Dendritic cell treated with granulocyte-macrophage colony-stimulating factor and Interleukin-4, amounts not matched to agents 40 ng/mL and 50 ng/mL, for 4 days (primary cell): Measurements from ENCODE around the gene ZBTB6.

Experiments
- H3K27ac Mint-ChIP-seq: one replicate; pipeline ENCODE4 v1.8.0; 2022; ENCODE audit warnings: mild to moderate bottlenecking, mixed read lengths
- H3K27me3 Mint-ChIP-seq: one replicate; pipeline ENCODE4 v1.8.0; 2022; ENCODE audit warnings: mild to moderate bottlenecking, mixed read lengths
- H3K36me3 Mint-ChIP-seq: one replicate; pipeline ENCODE4 v1.8.0; 2022; ENCODE audit warnings: low read depth, mixed read lengths
- H3K4me1 Mint-ChIP-seq: one replicate; pipeline ENCODE4 v1.8.0; 2022; ENCODE audit warnings: low read depth, mixed read lengths
- H3K4me3 Mint-ChIP-seq: one replicate; pipeline ENCODE4 v1.8.0; 2022; ENCODE audit warnings: mild to moderate bottlenecking, moderate library complexity, mixed read lengths
- H3K9me3 Mint-ChIP-seq: one replicate; pipeline ENCODE4 v1.8.0; 2022; ENCODE audit warnings: mixed read lengths
- intact Hi-C: fragments of 100-400 bp; cut with micrococcal nuclease; formaldehyde crosslinking; loops from one replicate; pipeline ENCODE4 v1.15.0; 2022

ZBTB6 gene, protein sequence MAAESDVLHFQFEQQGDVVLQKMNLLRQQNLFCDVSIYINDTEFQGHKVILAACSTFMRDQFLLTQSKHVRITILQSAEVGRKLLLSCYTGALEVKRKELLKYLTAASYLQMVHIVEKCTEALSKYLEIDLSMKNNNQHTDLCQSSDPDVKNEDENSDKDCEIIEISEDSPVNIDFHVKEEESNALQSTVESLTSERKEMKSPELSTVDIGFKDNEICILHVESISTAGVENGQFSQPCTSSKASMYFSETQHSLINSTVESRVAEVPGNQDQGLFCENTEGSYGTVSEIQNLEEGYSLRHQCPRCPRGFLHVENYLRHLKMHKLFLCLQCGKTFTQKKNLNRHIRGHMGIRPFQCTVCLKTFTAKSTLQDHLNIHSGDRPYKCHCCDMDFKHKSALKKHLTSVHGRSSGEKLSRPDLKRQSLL

DNA sequence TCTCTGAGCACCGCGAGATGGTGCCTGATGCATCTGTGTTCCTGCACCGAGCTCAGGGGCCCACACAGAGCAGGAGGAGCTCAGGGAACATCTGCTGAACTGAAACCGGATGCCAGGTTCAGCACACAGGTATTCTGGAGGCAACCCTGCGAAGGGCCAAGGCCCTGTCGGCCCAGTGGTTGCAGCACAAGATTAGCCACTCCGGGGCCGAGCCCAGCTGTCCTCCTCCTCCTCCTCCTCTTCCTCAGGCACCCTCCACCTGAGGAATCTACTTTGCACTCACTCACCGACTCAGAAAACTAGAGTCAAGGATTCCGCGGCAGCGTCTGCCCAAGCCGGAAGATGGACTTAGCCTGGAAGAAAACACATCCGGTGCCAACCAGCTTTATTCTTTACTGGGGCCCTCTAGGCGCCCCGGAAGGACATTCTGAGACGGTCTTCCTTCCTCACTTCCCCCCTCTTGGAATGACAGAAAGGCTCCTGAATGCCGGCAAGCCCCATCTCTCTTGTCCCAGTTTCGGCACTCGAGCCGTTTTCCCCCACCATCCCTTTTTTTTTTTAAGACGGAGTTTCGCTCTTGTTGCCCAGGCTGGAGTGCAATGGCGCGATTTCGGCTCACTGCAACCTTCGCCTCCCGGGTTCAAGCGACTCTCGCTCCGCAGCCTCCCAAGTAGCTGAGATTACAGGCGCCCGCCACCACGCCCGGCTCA, at the start of gene ZBTB6:
Gene ZBTB6 (minus strand): TSS at position 360 of the 710 bp plus-strand sequence. CDS start 1,251 bp downstream, outside the sequence.
- no peaks in the 10 kb centered on the region for H3K27me3 Mint-ChIP-seq
- no peaks in the 10 kb centered on the region for H3K9me3 Mint-ChIP-seq
- peaks cover 26% of the 10 kb centered on the region for H3K4me1 Mint-ChIP-seq
- intact Hi-C loops = loop anchor here (1.0 kb wide), 2 partner anchors 8 to 18 kb away; partner anchors contain the start of genes RC3H2 and ZBTB26
- H3K36me3 Mint-ChIP-seq = peaks cover 63% of the 10 kb centered on the region
- peak within 1 kb of the TSS; percentile 99 for H3K4me3 Mint-ChIP-seq
- peak within 1 kb of the TSS; percentile 98 for H3K27ac Mint-ChIP-seq

DNA sequence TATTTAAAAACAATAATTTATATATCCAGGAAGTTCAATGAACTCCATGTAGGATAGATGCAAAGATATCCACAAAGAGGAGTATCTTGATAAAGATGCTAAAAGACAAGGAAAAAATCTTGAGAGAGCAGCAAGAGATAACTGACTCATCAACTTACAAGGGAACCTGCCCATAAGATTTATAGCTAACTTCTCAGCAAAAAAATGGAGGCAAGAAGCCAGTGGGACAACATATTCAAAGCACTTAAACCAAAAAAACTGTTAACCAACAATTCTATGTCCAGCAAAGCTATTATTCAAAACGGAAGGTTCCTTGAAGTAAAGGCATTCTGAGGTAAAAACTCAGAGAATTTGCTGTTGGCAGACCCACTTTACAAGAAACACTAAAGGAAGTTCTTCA, 48.0 kb upstream of the ZBTB6 start:
- Mint-ChIP-seq H3K4me1 (peaks cover 17% of the 10 kb centered on the region), H3K27ac (no peak overlapping the region), H3K9me3 (no peaks in the 10 kb centered on the region), H3K27me3 (no peaks in the 10 kb centered on the region), H3K4me3 (no peak overlapping the region), H3K36me3 (peaks cover 65% of the 10 kb centered on the region)
- intact Hi-C loops = no loop called here

DNA sequence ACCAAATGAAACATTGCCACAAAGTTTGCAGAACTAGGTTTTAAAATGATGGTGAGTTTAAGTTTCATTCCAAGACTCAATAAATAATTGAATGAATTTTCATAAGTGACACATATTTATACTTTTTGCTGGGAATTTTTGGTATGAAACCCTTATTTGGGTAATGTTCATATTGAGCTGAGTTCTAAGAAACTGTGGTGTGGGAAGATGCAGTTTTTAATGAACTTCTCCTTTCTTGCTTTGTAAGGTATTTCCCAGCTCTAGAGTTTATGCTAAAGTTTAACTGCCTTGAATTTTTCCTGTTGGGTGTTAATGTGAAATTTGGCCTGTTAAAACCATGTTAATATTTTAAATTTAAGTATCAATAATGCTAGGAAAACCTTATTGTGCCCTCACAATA, 42.8 kb upstream of the ZBTB6 start:
- Mint-ChIP-seq H3K4me1 (peaks cover 34% of the 10 kb centered on the region), H3K36me3 (peaks cover 32% of the 10 kb centered on the region), H3K27ac (no peak overlapping the region), H3K9me3 (no peaks in the 10 kb centered on the region), H3K4me3 (no peak overlapping the region), H3K27me3 (no peaks in the 10 kb centered on the region)
- intact Hi-C loops = no loop called here

DNA sequence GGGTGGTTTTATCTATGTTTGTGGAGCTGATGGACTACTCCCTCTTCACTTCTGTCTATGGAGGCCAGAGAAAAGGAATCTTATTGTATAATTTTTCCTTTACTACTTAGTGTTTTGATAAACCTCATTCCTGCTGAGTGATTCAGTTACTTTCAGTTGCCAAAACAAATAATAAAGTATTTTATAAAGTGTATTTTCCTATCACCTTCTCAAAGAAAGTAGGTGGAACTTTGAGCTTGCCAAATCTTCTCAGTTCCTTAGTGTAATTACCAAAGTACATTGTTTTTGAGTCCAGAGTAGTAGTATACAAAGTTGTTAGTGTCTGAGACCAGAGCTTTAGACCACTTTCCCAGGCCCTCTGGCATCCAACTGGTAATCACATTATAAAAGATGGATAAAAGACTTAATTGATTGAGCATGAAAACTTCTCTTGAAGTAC, 41.1 kb upstream of the ZBTB6 start:
- Mint-ChIP-seq H3K27me3 (no peaks in the 10 kb centered on the region), H3K36me3 (peaks cover 22% of the 10 kb centered on the region), H3K4me1 (peaks cover 48% of the 10 kb centered on the region), H3K4me3 (no peak overlapping the region), H3K27ac (peak overlapping the region; percentile 65), H3K9me3 (no peaks in the 10 kb centered on the region)
- intact Hi-C loops = no loop called here

DNA sequence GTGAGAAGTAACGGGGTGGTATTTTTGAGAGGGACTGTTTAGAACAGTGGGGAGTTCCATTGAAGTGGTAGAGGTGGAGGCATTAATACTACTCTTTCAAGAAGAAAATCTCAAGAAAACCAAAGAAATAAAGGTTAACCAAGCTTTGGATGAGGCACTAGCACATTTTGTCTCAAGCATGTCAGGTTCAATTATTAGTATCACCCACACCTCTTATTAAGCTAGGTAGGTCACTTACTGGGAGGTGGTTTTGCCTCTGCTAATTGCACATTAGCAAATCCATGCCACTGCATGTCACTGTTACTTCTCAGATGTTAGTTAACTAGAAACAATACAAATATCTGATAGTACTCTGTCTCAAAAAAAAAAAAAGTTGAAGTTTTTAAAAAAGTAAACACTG, 37.9 kb upstream of the ZBTB6 start:
- Mint-ChIP-seq H3K36me3 (peaks cover 19% of the 10 kb centered on the region), H3K27me3 (no peaks in the 10 kb centered on the region), H3K9me3 (no peaks in the 10 kb centered on the region), H3K4me3 (no peak overlapping the region), H3K27ac (no peak overlapping the region), H3K4me1 (peaks cover 54% of the 10 kb centered on the region)
- intact Hi-C loops = no loop called here

DNA sequence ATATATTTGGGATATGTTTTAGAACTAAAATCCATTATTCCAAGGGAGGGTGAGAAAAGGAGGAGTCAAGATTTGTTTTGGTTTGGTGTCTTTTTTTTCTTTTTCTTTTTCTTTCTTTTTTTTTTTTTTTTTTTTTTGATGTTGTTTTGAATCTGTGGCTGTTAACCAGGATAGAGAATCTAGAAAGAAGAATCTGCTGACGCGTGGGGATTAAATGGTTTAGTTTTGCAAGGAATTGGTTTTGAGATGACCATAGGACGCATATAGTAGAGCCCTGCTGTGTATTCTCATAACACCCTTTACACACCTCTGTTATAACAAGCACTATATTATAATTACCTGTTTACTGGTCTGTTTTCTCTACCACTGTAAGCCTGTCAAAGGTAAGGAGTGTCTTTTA, 37.1 kb upstream of the ZBTB6 start:
- Mint-ChIP-seq H3K9me3 (no peaks in the 10 kb centered on the region), H3K27ac (no peak overlapping the region), H3K36me3 (peaks cover 27% of the 10 kb centered on the region), H3K4me1 (peaks cover 54% of the 10 kb centered on the region), H3K4me3 (no peak overlapping the region), H3K27me3 (no peaks in the 10 kb centered on the region)
- intact Hi-C loops = no loop called here

DNA sequence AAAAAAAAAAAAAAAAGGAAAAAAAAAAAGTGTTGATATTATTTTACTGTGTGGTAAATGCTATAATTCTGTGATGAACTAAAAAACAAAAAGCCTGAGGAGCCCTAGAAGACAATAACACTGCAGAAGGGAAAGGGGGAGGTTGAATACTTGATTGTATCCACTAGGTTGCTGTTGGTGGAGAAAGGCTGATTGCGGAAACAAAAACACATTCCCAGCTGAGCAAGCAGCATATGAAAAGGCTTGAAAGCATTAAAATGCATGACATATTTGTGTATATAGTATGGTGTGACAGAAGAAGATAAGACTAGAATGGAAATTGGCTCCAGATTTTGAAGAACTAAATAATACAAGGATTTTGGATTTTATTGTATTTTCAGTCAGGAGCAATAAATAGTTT, 36.6 kb upstream of the ZBTB6 start:
- intact Hi-C loops = no loop called here

DNA sequence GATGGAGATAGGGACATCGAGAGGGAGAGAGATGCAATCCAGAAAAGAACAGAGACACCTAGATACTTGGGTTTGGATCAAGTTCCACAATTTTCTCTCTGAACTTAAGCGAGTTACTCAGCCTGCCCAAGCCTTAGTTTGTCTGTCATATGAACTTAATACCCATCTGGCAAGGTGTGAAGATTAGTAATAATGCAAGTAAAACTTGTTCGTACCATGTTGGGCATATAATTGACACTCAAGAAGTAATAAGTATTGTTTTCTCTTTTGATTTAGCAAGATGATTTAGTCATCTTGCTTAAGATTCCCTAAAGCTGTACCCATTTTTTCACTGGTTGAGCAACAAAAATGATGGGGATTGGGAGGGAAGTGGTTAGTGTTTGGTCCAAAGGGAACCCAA, 35.2 kb upstream of the ZBTB6 start:
- Mint-ChIP-seq H3K9me3 (no peaks in the 10 kb centered on the region), H3K27me3 (no peaks in the 10 kb centered on the region), H3K4me1 (peaks cover 50% of the 10 kb centered on the region), H3K36me3 (peaks cover 37% of the 10 kb centered on the region), H3K4me3 (no peak overlapping the region), H3K27ac (no peak overlapping the region)
- intact Hi-C loops = no loop called here

More for the DNA sequence above, 36.6 kb upstream of the ZBTB6 start:
- Mint-ChIP-seq H3K4me3 (no peak overlapping the region), H3K9me3 (no peaks in the 10 kb centered on the region), H3K27ac (no peak overlapping the region), H3K27me3 (no peaks in the 10 kb centered on the region), H3K4me1 (peaks cover 51% of the 10 kb centered on the region), H3K36me3 (peaks cover 30% of the 10 kb centered on the region)

DNA sequence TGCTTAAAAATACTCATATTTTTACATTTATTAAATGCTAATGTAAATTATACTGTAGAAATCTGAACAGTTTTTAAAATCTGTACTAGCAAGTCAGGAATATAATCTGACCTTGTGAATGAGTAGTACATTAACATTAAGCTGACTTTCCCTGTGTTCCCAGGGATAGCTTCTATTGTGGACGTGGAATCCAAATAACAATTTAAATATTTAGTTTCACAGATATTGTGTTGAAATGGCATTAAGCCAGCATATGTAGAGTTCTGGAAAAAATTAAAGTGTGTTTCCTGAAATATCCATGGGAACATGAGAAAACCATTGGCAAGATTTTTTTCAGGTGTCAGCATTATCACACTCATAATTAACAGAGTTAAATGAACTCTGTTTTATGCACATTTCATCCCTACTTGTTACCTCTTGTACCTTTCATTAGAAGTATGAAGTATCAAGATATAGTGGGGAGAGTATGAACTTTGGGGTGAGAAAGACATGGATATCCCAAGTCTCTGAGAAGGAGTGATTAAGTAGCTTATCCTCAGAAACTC, 33.4 kb upstream of the ZBTB6 start:
- Mint-ChIP-seq H3K9me3 (no peaks in the 10 kb centered on the region), H3K4me3 (no peak overlapping the region), H3K4me1 (peaks cover 64% of the 10 kb centered on the region), H3K27me3 (no peaks in the 10 kb centered on the region), H3K27ac (no peak overlapping the region), H3K36me3 (peaks cover 45% of the 10 kb centered on the region)
- intact Hi-C loops = no loop called here

DNA sequence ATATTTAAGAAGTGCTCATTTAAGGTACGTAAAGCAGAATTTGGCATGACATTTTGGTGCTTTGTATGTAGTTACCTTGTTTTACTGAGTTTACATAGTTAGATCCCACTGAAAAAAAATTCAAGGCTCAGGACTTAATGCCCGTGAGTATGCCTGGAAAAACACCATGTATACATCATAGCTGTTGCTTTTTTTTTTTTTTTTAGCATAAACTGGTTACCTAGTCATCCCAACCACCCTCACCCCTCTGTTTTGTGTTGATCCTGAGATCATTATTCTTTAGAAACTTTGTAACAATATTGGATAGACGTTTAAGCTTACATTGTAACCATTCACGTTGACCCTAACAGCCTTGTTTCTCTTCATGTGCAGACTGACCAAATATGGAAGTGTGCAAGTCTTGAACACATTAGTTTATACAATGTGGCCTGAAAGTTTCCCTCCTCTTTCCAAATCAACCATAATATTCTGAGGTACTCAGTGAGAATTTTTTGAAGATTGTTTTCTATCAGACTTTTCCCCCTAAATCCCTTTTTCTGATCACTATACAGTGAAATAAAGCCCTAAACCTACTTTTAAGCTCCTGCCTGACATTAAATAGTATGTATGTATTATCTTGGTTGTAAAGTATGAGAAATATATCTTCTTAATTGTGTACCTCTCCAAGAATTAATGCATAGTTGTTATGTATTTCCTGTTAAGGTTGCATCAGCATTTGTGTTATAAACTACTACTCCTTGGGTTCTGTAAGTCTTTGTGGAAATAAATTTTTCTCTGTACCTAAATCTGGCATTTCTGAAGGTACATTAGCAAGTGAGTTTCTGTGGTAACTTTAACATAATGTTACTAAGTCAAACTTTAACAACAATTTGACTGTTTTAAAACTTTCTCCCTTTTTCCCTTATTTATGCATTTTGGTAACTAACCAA, 32.1 kb upstream of the ZBTB6 start:
- Mint-ChIP-seq H3K9me3 (no peaks in the 10 kb centered on the region), H3K4me3 (no peak overlapping the region), H3K27ac (no peak overlapping the region), H3K36me3 (peaks cover 50% of the 10 kb centered on the region), H3K4me1 (peaks cover 64% of the 10 kb centered on the region), H3K27me3 (no peaks in the 10 kb centered on the region)
- intact Hi-C loops = no loop called here

DNA sequence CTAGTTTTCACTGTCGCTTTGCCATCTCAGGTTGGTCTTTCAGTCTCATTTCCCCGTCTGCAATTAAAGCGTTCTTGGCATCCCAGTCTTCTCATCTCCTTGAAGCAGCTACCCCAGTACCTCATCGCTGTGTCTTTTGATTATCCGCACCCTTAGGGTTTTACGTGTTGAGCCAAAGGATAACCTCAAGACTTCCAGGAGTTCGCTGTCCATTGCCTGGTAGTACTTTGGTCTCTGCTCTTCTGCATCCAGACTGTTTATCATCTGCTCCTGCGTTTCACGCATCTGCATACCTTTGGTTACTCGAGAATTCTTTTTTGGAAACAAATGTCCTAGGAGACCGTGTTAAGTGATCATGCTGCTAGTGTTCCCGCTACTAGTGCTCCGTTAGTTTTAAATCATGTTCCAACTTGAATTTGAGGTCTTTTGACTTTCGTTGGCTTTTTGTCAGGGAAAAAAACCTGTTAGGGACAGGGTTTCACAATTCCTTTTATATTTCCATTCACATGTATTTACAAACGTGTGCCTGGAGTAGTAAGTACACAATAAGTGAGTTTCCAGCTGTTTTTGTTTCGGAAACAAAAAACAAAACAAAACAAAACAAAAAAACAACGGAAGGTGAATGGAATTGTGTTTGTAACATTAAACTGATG, 28.6 kb upstream of the ZBTB6 start:
- intact Hi-C loops = loop anchor here (1.0 to 2.0 kb wide), 2 partner anchors 10 to 37 kb away; partner anchors contain the start of genes RC3H2 and ZBTB26
- Mint-ChIP-seq H3K4me1 (peaks cover 67% of the 10 kb centered on the region), H3K36me3 (peaks cover 48% of the 10 kb centered on the region), H3K4me3 (peak overlapping the region; percentile 97), H3K9me3 (no peaks in the 10 kb centered on the region), H3K27me3 (no peaks in the 10 kb centered on the region), H3K27ac (peak overlapping the region; percentile 95)

DNA sequence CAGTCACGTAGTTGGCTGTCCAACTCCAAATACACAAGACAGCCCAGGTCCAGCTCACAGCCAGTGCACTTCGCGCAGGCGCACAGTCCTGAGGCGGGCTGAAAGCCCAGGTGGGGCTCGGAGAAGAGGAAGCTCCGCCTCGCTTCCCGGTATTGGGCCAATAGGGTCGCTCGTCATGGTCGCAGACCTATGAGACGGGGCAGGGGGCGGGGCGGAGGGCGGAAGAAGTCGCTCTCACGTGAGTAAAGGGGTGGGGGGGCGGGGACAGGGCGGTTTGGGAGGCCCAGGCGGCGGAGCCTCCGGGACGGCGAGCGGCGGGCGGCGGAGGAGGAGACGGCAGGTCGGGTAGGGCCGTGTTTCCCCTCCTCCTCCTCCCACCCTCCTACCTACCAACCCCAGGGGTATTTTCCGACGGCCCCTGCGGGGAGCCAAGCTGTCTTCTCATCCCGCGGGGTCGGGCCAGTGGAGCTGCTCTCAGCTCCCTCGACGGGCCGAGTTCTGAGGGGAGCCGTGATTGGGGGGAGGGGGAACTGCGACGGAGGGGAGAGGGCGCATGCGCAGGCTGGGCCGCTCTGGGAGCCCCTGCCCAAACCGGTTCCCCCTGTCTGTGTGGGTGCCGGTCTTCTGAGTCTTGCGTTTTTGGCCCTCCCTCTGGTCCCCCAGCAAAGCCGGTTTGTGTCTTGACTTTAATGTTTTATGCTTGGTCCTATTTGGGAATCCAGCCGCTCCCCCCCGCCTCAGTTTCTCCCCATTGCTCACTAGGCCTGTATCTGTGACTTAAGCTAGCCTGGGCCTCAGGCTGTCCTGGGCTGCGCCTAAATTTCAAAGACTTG, 27.8 kb upstream of the ZBTB6 start, which contains the start of gene RABGAP1:
Gene RABGAP1 (plus strand): TSS at position 272 of the 833 bp plus-strand sequence. CDS start 16,040 bp downstream, outside the sequence.
- Mint-ChIP-seq H3K27me3 (no peaks in the 10 kb centered on the region), H3K27ac (peak within 1 kb of the TSS; percentile 95), H3K9me3 (no peaks in the 10 kb centered on the region), H3K4me1 (peaks cover 66% of the 10 kb centered on the region), H3K36me3 (peaks cover 55% of the 10 kb centered on the region), H3K4me3 (peak within 1 kb of the TSS; percentile 97)
- intact Hi-C loops = loop anchor here (1.0 to 2.0 kb wide), 2 partner anchors 10 to 36 kb away; partner anchors contain the start of genes RC3H2 and ZBTB26
